Stimulated activated CD8-positive, alpha-beta memory T cell treated with anti-CD3 and anti-CD28 coated beads, Interleukin-7, amount 100 ng/mL, for 4 hours (primary cell): Measurements from ENCODE around the gene VMP1.
"Not testable (repeated sequence)": the region's sequence is repeated elsewhere in the genome, so short reads cannot be mapped to it uniquely, and the experiment has no call there.

Experiments
- DNase-seq, 2 donors: peaks; one replicate each; pipeline ENCODE4 v3.0.0-alpha.2; 2020; ENCODE audit warnings: low read depth in 2 of 2

The VMP1 gene

DNA sequence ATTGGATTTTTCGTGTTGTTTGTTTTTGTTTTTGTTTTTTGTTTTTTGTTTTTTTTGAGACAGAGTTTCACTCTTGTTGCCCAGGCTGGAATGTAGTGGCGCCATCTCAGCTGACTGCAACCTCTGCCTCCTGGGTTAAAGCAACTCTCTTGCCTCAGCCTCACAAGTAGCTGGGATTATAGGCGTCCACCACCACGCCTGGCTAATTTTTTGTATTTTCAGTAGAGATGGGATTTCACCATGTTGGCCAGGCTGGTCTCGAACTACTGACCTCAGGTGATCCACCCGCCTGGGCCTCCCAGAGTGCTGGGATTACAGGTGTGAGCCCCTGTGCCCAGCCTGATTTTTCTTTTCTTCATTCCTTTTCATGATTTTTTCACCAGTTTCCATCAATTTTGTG, 73.1 kb downstream of the VMP1 start:
- DNase-seq, result not testable (repeated sequence)

DNA sequence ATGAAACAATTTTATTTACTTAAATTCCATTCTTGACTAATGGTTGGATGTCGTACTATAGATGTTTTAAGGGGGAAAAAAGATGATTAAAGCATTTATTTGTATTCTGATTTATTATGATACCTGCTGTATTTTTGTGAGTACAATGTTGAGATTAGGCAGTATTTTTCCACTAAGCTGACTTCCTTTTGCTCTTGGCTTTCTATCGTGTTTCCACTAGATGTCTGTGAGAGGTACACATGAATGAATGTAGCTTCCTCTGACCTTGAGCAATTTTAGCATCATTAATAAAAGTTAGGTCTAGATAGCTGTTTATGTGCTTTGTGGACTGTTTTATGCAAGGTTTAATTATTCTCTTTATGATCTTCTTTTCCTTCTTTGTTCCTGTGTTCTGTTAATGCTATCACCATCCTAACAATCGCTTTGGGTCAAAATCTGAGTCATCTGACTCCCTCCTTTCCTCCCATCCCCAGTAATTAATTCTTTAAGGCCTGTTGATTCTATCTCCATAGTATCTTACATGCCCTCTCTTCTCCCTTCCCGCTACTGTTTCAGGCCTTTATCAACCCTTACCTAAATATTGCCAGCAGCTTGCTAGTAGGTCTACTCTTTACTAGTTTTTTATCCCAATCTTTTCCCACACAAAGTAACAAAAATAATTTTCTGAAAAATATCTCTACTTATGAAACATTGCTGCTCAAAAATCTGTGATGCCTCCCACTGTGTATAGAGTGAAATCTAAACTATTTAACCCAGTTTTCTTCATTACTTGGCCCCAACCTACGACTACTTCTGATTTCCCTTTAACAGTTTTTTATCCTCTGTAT, 76.0 kb downstream of the VMP1 start:
- DNase-seq, result no peak

DNA sequence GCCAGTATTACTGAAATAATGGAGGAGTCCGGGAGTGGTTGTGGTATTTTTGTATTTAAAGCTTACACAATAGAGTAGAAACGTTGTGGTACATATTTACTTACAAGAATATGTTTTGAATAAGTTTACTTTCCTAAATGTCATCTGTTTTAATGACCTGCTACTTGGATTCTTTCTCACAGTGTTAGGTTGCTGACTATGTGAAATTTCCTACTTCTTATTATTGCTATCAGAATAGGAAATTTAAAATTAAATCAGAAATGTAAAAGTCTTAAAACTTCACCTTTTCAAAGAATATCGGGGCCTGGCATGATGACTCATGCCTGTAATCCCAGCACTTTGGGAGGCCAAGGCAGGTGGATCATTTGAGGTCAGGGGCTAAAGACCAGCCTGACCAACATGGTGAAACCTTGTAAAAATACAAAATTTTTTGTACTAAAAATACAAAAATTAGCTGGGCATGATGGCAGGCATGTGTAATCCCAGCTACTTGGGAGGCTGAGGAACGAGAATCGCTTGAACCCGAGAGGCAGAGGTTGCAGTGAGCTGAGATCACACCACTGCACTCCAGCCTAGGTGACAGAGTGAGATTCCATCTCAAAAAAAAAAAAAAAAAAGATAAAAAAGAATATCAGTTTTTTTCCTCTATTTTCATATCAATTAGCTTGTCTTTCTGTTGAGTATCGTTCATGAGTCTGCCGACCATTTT, 77.8 kb downstream of the VMP1 start:
- DNase-seq, result no peak

DNA sequence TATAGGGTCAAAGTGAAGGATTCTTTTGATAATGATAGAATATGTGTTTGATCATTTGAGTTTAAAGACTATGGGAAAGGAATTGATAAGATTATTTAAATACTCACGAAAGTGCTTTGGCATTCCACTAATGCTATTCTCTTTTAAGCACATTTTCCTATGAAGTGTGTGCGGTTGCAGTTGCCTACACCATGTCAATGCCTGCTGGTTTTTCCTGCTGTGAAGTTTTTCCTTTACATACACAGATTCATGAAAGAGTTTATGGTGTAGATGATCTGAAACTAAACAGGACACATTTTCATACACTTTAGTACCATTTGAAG, 78.7 kb downstream of the VMP1 start:
- no peak for DNase-seq

DNA sequence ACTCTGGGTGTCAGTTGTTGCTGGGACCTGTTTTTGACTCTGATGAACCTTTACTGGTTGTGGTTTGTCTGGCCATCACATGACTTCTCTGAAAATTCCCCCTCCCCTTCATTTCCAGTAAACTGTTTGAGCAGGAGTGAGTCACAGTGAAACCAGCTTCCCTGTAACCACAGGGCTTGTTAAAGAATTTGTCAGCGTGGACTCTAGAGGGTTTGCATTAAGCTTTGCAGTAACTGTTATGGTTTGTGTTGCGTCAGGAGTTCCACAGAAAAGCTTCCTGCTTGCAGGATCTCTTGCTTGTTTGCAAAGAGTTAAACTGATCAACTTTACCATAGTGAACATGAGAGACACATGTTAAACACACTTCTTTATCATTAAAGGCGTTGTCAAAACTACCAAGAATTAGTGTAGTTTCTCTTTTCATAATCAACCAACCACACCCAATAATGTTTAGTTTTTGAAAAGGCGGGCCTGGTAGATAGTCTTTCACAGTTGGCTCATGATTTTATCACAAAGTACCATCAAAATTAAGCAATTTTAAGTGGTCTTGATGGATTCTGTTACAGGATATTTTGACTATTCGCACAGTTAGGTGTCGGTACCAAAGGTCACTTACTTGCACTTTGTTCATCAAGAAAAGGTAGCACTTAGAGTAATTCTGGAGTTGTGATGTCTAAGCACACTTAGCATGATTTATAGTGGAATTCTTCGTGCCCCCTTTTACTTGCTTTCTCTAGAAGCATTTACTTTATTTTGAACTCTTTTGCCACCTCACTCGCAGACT, 79.3 kb downstream of the VMP1 start:
- DNase-seq, result peak; percentile 60 to 84

- not testable (repeated sequence) for DNase-seq
Measured at GRCh38 chr17:59789849-59790248, 82.4 kb downstream of the VMP1 start.

DNA sequence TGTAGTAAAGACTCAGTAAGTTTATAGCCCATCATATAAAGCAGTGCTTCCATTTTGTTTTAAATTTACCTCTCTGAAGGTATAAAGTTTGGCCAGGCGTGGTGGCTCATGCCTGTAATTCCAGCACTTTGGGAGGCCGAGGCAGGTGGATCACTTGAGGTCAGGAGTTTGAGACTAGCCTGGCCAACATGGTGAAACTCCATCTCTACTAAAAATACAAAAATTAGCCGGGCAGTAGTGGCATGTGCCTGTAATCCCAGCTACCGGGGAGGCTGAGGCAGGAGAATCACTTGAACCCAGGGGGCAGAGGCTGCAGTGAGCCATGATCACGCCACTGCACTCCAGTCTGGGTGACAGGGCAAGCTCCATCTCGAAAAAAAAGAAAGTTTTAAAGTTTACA, 83.0 kb downstream of the VMP1 start:
- DNase-seq, result not testable (repeated sequence)

- no peak for DNase-seq
Measured at GRCh38 chr17:59790910-59791309, 83.5 kb downstream of the VMP1 start.

DNA sequence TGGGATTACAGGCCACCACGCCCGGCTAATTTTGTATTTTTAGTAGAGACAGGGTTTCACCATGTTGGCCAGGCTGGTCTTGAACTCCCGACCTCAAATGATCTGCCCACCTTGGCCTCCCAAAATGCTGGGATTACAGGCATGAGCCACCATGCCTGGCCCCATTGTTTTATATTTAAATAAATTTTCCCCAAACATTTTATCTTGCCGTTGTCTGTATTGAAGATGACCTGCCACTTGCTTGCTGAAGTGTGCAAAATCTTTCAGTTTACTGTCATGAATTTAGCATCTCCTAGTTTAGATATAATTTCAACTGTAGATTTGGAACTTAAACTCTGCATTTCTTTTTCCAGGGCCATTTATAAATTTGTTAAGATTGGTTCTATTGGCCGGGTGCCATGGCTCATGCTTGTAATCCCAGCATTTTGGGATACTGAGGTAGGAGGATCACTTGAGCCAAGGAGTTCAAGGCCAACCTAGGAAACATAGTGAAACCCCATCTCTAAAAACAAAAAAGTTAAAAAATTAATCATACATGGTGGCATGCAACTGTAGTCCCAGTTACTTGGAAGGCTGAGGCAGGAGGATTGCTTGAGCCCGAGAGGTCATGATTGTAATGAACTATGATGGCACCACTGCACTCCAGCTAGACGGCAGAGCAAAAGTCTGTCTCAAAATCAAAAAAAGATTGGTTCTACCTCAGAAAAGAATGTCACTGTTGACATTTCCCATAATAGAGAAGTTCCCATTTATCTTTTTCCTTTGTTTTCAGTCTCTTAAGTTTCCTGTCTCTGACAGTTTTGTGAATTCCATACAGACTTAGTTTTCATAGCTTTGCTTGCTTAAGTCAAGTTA, 84.4 kb downstream of the VMP1 start:
- DNase-seq, result no peak

GRCh38 chr17:59792458-59792823, 85.0 kb downstream of the VMP1 start:
- DNase-seq, result not testable (repeated sequence)

DNA sequence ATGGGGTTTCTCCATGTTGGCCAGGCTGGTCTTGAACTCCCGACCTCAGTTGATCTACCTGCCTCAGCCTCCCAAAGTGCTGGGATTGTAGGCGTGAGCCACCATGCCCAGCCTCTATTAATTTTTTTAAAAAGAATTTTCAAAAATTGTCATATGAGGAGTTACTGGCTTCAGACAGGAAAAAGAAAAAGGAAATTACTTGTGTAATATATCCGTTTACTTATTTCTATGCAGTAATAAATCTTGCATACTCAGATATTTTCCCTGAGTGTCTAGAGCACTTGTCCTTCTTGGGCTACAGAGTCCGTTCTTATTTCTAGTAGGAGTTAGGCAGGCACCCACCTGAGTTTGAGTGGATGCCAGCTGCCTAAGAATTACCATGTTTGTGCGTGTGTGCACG, 85.8 kb downstream of the VMP1 start:
- no peak for DNase-seq

- DNase-seq, result no peak
Measured at GRCh38 chr17:59796138-59796537, 88.7 kb downstream of the VMP1 start.

- no peak for DNase-seq
Measured at GRCh38 chr17:59796785-59797205, 89.3 kb downstream of the VMP1 start.

DNA sequence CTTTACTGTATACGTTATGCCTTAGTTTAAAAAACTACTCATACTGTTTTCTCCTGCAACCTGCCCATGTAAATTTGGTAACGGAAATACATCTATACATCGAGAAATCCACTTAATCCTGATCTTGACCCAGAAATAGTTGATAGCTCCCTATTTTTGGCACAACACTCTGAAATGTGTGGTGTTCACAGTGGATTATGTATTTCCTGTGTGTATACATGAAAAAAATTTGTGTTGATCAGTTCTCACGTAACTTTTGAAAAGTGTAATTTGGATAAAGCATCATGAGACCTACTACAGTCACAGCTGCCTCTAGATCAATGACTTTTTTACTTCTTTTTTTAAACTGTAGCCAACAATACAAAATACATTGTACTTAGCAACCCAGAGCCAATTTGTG, 90.7 kb downstream of the VMP1 start:
- no peak for DNase-seq

- no peak for DNase-seq
Measured at GRCh38 chr17:59800530-59800942, 93.1 kb downstream of the VMP1 start.

DNA sequence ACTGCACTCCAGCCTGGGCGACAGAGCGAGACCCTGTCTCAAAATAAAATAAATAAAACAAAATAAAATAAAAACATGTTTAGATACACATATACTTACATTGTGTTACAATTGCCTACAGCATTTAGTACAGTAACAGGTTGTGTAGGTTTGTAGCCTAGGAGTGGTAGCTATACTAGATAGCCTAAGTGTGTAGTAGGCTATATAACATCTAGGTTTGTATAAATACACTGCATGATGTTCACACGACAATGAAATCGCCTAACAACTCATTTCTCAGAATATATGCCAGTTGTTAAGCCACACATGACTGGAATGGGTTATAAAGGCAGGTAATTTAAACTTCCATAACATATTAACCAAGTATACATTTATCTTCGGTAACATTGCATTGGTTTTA, 94.7 kb downstream of the VMP1 start:
- DNase-seq, result no peak

GRCh38 chr17:59804901-59805465, 97.5 kb downstream of the VMP1 start:
- no peak for DNase-seq

DNA sequence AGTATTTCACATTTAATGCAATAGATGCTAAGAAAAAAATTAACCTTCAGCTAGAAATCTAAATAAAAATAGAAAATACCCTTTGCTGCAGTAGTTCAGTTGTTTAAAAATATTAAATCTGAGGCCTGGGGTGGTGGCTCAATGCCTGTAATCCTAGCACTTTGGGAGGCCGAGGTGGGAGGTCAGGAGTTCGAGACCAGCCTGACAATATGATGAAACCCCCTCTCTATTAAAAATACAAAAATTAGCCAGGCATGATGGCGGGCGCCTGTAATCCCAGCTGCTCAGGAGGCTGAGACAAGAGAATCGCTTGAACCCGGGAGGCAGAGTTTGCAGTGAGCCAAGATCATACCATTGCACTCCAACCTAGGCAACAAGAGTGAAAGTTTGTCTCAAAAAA, 98.9 kb downstream of the VMP1 start:
- DNase-seq, result not testable (repeated sequence)

- DNase-seq, result no peak
Measured at GRCh38 chr17:59807892-59808509, 100.5 kb downstream of the VMP1 start.

DNA sequence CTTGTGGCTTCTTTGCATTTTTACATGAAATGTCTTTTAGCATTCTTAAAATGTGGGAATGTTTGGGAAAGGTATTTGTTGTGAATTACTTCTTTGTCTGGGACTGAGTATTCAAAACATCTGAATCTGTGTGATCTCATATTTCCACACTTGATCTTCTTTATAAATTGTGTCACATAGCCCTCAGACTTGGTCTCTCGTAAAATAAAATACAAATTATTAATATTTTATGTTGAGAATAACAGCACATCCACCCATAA, 103.4 kb downstream of the VMP1 start:
- no peak for DNase-seq

- no peak for DNase-seq
Measured at GRCh38 chr17:59811209-59811608, 103.8 kb downstream of the VMP1 start.
